Measurements from ENCODE around the gene PMM2.

DNA sequence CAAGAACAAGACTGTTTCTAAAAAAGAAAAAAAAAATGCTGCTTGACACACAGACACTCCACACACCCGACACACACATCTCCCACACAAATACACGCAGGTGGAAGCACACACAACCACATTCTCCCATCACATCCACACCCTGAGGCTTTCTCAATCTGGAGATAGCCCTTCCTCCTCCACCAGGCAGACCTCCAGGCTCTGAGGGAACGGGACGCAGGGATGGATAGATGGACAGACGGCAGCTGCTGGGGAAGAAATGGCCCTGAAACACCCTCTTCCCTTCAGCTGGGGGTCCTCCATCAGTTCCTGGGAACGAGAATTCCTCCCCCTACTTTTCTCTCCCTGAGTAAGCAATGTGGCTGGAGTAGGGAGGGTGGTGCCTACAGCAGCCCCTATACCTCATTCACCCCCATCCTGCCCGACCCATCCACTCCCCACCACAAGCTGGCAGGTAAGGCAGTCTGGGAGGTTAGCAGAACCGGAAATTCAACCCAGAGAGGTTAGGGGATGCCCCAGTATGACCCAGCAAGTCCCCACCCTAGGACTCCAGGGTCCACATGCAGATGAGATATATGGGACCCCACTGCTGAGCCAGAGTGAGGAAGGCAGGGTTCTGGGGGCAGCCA, 80.4 kb downstream of the PMM2 start:
- TF ChIP-seq, protein P1, sequence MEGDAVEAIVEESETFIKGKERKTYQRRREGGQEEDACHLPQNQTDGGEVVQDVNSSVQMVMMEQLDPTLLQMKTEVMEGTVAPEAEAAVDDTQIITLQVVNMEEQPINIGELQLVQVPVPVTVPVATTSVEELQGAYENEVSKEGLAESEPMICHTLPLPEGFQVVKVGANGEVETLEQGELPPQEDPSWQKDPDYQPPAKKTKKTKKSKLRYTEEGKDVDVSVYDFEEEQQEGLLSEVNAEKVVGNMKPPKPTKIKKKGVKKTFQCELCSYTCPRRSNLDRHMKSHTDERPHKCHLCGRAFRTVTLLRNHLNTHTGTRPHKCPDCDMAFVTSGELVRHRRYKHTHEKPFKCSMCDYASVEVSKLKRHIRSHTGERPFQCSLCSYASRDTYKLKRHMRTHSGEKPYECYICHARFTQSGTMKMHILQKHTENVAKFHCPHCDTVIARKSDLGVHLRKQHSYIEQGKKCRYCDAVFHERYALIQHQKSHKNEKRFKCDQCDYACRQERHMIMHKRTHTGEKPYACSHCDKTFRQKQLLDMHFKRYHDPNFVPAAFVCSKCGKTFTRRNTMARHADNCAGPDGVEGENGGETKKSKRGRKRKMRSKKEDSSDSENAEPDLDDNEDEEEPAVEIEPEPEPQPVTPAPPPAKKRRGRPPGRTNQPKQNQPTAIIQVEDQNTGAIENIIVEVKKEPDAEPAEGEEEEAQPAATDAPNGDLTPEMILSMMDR (IDR thresholded peaks at IDR 0.05 in 2 of 3, conservative IDR thresholded peaks at IDR 0.05 in 1 of 3; ENCODE audit: borderline replicate concordance in 1 of 3, insufficient read depth in 1 of 3, low read depth in 2 of 3, low read length in 2 of 3): no peak
- TF ChIP-seq POLR2A (IDR thresholded peaks at IDR 0.05; ENCODE audit: borderline replicate concordance, extremely low read depth, insufficient read depth, insufficient read length): no peak
- TF ChIP-seq, protein P2, sequence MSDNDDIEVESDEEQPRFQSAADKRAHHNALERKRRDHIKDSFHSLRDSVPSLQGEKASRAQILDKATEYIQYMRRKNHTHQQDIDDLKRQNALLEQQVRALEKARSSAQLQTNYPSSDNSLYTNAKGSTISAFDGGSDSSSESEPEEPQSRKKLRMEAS (IDR thresholded peaks at IDR 0.05): no peak
- TF ChIP-seq RAD21 (IDR thresholded peaks at IDR 0.05; ENCODE audit: low read depth): no peak
- TF ChIP-seq CEBPB (IDR thresholded peaks at IDR 0.05; ENCODE audit: low read depth): no peak
- TF ChIP-seq EGR1 (IDR thresholded peaks at IDR 0.05; ENCODE audit: low read depth): no peak
- no peak for TF ChIP-seq ZFX (IDR thresholded peaks at IDR 0.05)
- no peak for TF ChIP-seq YY1 (IDR thresholded peaks at IDR 0.05; ENCODE audit: extremely low read depth, insufficient replicate concordance, low read depth, low read length)
- TF ChIP-seq POLR2AphosphoS5 (IDR thresholded peaks at IDR 0.05; ENCODE audit: low read depth, low read length): no peak
- TF ChIP-seq, protein P3, sequence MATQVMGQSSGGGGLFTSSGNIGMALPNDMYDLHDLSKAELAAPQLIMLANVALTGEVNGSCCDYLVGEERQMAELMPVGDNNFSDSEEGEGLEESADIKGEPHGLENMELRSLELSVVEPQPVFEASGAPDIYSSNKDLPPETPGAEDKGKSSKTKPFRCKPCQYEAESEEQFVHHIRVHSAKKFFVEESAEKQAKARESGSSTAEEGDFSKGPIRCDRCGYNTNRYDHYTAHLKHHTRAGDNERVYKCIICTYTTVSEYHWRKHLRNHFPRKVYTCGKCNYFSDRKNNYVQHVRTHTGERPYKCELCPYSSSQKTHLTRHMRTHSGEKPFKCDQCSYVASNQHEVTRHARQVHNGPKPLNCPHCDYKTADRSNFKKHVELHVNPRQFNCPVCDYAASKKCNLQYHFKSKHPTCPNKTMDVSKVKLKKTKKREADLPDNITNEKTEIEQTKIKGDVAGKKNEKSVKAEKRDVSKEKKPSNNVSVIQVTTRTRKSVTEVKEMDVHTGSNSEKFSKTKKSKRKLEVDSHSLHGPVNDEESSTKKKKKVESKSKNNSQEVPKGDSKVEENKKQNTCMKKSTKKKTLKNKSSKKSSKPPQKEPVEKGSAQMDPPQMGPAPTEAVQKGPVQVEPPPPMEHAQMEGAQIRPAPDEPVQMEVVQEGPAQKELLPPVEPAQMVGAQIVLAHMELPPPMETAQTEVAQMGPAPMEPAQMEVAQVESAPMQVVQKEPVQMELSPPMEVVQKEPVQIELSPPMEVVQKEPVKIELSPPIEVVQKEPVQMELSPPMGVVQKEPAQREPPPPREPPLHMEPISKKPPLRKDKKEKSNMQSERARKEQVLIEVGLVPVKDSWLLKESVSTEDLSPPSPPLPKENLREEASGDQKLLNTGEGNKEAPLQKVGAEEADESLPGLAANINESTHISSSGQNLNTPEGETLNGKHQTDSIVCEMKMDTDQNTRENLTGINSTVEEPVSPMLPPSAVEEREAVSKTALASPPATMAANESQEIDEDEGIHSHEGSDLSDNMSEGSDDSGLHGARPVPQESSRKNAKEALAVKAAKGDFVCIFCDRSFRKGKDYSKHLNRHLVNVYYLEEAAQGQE (IDR thresholded peaks at IDR 0.05; ENCODE audit: low read depth): no peak
- TF ChIP-seq TCF7L2 (IDR thresholded peaks at IDR 0.05; ENCODE audit: borderline replicate concordance, extremely low read depth, insufficient read depth, insufficient read length): no peak
- no peak for TF ChIP-seq EZH2 (IDR thresholded peaks at IDR 0.05)
- TF ChIP-seq ZNF274 (IDR thresholded peaks at IDR 0.05; ENCODE audit: low read depth, low read length): no peak

Data from HCT116 (cell line).